HG03064 (cell line): ENCODE measurements around the gene COQ8B.
"Not testable (repeated sequence)": the region's sequence is repeated elsewhere in the genome, so short reads cannot be mapped to it uniquely, and the experiment has no call there.

Experiments used
- ATAC-seq: cut with Tn5 transposase; IDR thresholded peaks from one replicate; pipeline ENCODE4 v1.9.1; 2021; ENCODE audit warnings: low read depth; ENCODE audit not compliant: unreplicated experiment

COQ8B gene

DNA sequence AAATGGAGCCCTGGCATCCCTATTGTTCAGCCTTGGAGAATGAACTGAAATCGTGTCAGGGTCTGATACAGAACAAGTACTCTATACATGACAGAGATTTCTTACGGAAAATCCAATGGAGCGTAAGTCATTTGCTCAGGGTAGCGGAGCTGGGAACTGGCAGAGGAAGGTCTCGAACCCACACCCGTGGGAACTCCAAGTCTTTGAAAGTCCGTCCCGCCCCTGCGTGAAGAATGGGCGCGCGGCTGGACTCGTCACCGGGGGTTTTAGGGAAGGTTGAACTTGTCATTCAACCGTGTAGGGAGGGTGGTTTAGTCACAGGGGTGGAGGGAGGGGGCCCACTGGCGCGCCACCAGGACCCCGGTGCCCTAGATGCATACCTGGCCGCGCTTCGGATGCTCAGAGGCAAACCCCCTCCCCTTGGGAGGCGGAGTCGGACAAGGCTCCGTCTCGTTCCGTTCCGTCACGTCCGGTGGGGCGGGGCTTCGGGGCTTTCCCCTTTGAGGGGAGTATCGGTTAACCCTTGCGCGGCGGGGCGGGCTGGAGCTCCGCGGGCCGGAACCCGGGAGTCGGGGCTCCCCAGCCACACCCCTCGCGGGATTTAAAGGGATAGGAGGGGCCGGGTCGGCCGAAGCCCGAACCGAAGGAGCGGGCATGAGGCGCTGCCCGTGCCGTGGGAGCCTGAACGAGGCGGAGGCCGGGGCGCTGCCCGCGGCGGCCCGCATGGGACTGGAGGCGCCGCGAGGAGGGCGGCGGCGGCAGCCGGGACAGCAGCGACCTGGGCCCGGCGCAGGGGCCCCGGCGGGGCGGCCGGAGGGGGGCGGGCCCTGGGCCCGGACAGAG, at the start of gene COQ8B, which contains the start of gene ITPKC:
TSS of gene COQ8B (minus strand) at position 405 of the 843 bp plus-strand sequence. CDS start 2,254 bp downstream, outside the sequence.
TSS of gene ITPKC (plus strand) at position 631 of the 843 bp plus-strand sequence. CDS start at position 655, 24 bp downstream.
- ATAC-seq = peak; percentile 62

DNA sequence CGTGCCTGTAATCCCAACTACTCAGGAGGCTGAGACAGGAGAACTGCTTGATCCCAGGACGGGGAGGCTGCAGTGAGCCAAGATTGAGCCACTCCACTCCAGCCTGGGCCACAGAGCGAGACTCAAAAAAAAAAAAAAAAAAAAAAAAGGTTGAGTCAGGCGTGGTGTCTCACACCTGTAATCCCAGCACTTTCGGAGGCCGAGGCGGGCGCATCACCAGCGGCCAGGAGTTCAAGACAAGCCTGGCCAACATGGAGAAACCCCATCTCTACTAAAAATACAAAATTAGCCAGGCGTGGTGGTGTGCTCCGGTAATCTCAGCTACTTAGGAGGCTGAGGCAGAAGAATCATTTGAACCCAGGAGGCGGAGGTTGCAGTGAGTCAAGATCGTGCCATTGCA, 49.7 kb upstream of the COQ8B start:
- not testable (repeated sequence) for ATAC-seq

DNA sequence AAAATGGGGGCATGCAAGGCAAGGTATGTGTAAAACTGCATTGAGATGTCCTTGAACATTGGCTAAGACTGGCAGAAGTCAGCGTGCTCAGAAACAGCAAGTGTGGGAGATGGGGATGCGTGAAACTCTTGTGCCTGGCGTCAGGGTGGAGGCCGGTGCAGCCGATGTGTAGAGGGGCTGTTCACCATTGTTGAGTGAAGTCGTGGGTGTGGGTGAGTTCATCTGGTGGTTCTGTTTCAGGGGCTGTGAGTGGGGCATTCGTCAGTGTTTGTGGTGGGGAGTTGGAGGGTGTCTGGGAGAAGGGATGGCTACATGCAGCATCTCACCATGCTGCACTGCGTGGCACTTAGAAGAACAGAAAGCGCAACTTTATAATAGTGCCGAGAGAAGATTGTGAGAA, 47.3 kb upstream of the COQ8B start:
- no peak for ATAC-seq

DNA sequence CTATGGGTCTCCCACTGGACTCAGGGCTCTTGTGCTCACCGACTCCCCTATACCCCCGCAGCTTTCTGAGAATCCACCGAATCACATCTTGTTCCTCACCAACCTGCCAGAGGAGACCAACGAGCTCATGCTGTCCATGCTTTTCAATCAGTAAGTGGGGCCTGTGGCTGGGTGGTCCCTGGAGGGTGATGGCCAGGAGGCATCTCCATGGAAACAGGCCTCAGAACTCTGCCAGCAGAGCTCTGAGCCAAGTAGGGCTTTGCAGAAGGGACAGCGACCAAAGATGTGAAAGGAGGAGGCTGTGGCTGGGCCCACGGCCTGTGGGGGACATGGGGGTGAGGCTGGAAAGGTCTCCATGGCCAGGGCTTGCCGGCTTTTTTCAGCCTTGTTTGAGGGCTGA, 46.8 kb upstream of the COQ8B start:
- no peak for ATAC-seq

DNA sequence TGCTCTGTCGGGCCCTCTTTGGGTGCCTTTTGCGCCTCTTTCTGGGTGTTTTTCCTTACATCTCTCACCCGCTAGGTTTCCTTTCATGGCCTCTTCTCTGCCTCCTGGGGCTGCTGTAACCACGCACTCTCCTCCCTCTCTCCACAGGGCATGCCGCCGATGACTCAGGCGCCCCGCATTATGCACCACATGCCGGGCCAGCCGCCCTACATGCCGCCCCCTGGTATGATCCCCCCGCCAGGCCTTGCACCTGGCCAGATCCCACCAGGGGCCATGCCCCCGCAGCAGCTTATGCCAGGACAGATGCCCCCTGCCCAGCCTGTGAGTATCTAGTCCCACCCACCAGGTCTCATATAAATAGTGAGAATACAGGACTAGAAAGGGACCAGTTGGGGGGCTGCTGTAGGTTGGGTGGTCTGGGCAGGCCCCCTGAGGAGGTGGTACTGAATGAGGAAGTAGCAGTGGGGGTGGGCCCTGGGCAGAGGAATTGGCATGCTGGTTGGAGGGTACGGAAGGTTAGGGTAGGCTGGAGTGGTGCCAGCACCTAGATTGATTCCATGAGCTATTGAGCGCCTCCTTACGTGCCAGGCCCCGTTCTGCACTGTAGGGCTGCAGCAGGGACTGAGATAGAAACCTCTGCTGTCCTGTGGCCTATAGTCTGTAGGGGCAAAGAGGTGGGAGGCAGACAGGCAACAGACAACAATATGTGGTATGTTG, 46.2 kb upstream of the COQ8B start:
- no peak for ATAC-seq

DNA sequence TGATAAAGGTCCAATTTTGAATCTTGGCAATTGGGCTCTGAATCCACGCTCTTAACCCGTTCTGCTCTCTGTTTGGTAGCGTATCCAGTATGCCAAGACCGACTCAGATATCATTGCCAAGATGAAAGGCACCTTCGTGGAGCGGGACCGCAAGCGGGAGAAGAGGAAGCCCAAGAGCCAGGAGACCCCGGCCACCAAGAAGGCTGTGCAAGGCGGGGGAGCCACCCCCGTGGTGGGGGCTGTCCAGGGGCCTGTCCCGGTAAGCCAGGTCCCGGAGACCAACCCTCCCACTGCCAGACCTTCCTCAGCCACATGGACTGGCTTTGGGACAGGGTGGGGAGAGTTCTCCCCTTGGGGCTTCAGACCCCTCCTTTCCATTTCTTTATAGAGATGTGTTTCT, 42.7 kb upstream of the COQ8B start:
- ATAC-seq = no peak

DNA sequence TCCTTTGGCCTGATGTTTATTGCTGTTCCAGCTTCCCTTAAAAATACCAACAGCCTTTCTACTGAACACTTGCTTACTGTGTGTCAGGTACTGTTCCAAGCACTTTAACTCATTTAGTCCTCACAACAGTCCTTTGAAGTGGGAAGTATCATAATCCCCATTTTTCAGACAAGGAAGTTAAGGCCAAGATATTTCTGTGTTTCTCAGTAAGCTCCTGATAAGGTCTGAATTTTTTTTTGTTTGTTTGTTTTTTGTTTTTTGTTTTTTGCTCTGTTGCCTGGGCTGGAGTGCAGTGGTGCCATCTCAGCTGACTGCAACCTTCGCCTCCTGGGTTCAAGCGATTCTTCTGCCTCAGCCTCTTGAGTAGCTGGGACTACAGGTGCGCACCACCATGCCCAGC, 41.8 kb upstream of the COQ8B start:
- no peak for ATAC-seq

DNA sequence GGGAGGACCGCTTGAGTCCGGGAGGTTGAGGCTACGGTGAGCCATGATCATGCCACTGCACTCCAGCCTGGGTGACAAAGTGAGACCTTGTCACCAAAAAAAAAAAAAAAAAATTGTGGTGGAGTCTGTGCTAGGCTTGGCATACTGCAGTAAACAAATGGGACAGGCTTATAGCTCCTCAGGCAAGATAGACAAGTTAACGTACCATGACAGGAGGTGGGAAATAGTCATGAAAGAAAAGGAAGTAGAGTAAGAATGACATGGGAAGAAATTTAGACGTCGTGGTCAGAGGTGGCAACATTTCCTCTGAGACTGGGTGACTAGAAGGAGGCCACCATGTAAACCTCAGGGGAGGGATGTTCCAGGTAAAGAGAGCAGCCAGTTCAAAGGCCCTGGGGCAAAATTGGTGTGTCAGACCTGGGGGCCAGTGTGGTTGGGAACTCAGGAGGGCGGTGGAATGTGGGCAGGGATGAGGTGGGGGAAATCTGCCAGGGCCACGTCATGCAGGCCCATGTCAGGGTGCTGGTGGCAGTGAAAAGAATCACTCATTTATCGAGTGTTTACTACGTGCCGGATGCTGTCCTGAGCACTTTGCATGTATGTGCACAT, 39.9 kb upstream of the COQ8B start:
- ATAC-seq = no peak

DNA sequence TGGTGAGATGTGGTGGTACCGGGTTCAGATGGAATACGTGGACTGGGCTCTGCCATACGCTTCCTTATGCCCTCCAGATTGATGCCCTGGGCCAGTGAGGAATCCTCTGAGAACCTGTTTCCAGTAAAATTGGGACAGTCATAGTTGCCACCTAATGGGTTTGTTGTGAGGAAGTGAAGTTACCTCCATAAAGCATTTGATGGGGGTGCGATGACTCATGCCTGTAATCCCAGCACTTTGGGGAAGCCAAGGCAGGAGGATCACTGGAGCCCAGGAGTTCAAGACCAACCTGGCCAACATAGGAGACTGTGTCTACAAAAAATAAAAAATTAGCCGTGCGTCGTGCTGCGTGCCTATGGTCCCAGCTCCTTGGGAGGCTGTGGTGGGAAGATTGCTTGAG, 39.1 kb upstream of the COQ8B start:
- no peak for ATAC-seq

DNA sequence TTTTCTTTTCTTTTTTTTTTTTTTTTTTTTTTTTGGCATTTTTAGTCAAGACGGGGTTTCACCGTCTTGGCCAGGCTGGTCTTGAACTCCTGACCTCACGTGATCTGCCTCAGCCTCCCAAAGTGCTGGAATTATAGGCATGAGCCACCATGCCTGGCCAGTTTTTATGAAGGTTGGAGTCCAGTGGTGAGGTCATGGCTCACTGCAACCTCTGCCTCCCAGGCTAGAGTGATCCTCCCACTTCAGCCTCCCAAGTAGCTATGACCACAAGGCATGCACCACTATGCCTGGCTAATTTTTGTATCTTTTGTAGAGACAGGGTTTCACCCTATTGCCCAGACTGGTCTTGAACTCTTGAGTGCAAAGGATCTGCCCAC, 38.5 kb upstream of the COQ8B start:
- no peak for ATAC-seq

DNA sequence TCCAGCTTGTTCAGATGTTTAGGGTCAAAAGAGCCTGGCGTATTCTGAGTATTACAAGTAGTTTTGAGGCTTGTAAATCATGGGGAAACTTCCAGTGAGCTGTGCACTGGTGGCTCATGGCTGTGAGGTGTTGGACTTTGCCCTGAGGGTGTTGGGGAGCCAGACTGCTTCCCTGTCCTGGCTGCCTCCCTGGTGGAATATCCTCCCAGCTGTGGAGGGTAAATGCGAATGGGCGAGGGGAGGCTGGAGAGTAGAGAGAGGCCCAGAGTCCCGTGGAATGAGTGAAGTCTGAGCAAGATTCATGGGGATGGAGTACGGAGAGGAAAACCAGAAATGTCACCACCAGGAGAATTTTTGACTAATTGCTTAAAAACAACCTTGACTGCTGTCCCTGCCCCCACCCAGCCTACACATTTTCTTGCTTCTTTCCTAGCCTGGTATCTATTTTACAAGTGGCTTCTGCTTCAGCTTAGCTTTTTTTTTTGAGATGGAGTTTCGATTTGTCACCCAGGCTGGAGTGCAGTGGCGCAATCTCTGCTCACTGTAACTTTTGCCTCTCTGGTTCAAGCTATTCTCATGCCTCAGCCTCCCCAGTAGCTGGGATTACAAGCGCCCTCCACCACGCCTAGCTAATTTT, 38.0 kb upstream of the COQ8B start:
- ATAC-seq = no peak

DNA sequence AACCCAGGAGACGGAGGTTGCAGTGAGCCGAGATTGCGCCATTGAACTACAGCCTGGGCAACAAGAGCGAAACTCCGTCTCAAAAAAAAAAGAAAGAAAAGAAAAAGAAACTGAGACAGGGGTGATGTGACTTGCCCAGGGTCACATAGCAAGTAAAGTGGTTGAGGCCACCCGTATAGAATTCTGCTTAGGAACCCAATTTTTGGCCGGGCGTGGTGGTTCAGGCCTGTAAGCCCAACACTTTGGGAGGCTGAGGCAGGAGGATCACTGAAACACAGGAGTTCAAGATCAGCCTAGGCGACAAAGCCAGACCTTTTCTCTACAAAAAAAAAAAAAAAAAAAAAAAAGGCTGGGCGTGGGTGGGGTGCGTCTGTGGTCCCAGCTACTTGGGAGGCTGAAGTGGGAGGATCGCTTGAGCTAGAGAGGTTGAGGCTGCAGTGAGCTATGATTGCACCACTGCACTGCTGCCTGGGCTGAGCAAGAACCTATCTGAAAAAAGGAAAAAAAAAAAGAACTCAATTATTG, 35.6 kb upstream of the COQ8B start:
- ATAC-seq = no peak

DNA sequence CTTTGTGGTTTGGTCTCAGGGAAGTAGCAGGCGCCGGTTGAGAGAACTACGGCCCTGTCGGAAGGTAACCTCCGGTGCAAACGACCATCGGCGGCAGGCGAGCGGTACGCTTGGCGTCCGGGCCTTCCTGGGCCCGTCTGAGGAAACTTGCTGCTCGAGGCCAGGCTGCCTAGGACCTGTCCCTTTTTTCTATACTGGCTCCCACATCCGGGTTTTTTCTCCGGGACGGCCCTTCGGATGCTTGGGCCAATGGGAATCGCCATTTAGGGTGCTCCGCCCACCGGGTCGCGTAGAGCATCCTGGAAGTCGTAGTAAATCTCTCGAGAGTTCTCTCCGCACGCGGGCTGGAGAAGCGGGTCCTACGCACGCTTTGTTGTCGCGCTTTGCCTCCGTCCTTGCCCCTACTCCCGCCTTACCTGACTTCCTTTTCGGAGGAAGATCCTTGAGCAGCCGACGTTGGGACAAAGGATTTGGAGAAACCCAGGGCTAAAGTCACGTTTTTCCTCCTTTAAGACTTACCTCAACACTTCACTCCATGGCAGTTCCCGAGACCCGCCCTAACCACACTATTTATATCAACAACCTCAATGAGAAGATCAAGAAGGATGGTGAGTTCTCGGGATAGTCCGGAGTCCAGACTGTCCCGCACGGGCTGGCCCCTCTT, 34.3 kb upstream of the COQ8B start, which contains the start of gene SNRPA:
TSS of gene SNRPA (plus strand) at position 330 of the 664 bp plus-strand sequence. CDS start at position 536, 206 bp downstream.
- peak; percentile 59 for ATAC-seq

DNA sequence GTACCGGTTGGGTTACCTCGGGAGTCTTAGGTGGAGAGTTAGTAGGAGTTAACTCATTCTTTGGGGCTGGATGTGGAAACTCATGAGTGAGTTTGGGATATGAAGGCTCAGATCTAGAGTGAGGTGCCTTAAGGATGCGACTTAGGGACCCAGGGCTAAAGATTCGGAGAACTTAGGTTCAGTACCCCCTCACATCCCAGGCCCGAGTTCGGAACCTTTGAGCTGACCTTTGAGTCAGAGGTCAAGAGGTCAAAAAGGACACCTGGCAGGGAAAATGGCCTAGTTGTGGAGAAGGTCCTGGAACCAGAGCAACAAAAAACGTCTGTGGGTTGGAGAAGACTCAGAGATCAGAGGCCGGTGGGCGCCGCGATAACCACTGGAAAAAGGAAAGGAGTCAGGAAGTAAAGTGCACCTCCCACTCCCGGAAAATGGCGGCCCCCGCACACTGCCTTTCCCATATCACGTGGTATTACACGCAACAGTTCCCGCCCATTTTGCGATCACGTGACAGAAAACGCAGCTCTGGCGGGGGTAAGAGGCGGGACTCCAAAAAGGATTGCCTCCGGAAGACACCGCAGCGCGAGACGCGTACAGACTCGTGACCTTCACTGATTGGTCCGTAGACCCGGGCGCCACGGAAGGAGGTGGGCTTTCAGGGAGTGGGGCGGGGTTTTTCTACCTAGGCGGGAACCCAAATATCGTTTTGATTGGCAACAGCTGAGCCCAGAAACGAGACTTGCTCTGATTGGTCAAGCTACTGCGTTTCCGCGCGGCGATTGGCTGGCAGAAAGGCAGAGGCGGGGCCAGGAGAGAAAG, 33.6 kb upstream of the COQ8B start, which contains the start of gene ACTMAP:
TSS of gene ACTMAP (minus strand) at position 420 of the 816 bp plus-strand sequence. CDS start 674 bp downstream, outside the sequence.
- peak; percentile 77 for ATAC-seq

DNA sequence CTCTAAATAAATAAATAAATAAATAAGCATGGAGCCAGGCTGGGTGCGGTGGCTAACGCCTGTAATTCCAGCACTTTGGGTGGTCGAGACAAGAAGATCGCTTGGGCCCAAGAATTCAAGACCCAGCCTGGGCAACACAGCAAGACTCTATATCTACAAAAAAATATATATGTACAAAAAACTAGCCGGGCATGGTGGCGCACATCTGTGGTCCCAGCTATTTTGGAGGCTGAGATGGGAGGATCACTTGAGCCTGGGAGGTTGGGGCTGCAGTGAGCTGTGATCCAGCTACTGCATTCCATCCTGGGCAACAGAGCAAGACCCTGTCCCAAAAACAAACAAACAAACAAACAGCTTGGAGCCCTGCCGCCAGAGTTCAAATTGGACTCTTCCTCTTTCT, 30.9 kb upstream of the COQ8B start:
- ATAC-seq = no peak

DNA sequence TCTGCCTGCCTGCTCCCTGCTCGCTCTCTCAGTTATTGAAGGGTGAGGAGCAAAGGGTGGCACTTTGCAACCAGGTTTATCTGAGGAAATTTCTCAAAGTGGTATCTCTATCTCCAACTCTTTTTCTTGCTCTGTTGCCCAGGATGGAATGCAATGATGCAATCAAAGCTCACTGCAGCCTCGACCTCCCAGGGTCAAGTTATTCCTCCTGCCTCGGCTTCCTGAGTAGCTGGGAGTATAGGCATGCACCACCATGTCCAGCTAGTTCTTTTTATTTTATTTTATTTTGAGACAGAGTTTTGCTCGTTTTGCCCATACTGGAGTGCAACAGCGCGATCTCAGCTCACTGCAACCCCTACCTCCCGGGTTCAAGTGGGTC, 28.7 kb upstream of the COQ8B start:
- no peak for ATAC-seq

DNA sequence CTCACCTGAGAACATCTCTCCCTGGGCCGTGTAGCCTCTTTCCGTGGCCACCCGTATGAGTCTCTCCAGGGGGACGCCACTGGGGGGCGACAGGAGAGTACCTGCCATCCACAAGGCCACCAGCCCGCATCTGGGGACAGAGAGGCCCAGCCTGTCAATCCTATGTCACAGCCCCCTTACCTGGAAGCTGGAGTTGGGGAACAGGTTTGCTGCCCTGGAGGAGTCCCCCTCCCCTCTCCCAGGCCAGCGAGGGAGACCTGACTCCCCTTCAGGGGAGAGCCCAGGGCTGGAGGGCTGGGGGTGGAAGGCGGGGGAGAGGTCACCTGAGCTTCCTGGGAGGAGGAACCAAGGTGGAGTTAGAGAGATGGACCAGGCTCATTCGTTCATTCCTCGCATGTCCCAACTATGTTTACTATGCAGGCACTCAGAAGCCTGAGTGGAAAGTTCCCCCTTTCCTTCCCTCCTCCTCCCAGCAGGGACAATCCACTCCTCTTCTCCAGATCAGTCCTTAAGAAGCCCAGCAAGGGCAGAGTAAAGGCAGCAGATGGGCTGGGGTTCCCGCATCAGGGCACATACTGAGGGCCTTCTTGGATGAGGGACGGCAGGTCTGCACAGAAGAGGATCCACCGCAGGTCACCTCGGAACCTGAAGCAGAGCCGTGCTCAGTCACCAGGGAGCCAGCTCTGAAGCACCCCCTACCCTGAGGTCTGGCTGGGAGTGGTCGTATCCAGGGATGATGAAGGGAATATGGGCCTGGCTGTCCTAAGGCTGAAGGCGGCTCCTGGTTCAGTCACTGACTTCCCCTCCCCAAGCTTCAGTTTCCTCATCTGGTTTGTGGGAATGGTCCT, 28.1 kb upstream of the COQ8B start:
- no peak for ATAC-seq

DNA sequence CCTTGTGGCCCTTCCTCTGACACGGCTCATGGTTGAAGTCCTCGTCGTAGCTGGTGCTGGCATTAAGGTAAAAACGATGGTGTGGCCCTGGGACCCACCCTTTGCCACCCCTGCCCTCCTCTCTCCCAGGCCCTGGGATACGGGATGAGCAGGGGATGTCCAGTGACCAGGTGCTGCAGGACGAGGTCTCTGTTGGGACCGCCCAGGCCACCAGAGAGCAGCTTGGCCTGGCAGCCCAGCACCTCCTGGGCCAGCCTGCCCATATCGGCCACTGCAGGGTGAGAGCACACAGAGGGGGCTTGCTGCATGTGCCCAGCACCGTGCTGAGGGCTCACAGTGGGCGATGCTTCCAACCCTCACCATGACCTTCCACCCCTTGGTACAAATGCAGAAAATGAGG, 27.2 kb upstream of the COQ8B start:
- ATAC-seq = no peak
